22Rv1 (cell line): Measurements from ENCODE around the gene SUPT5H.

Source experiments
- H3K27ac ChIP-seq: fragments of 450-650 bp; 2 replicates; pipeline ENCODE4 v1.5.1; 2017
- CTCF ChIP-seq: fragments of 450-650 bp; IDR thresholded peaks from 2 replicates; pipeline ENCODE4 v1.5.1; 2017; ENCODE audit warnings: mild to moderate bottlenecking
- ZFX ChIP-seq: fragments of 450-650 bp; IDR thresholded peaks from 2 replicates; pipeline ENCODE4 v1.6.1; 2017; ENCODE audit warnings: antibody characterized with exemption, borderline replicate concordance

SUPT5H gene

GRCh38 chr19:39514840-39515550 lies 69.6 kb downstream of the SUPT5H start, which contains the start of gene SELENOV:
Gene SELENOV, plus strand, starts transcription at chr19:39515139. Its CDS starts 74 bp downstream, at chr19:39515213.
- TF ChIP-seq ZFX (no peak), CTCF (0 out of 2 replicates have a peak, but pooled peaks have one; percentile 7)
- no peak within 1 kb of the TSS for H3K27ac ChIP-seq

- H3K27ac ChIP-seq, result no peak overlapping the region
- TF ChIP-seq CTCF (no peak), ZFX (no peak)
These were observed 70.3 kb downstream of the SUPT5H start for GRCh38 chr19:39515551-39516191.

- no peak for TF ChIP-seq CTCF
- no peak for TF ChIP-seq ZFX
- no peak overlapping the region for H3K27ac ChIP-seq
These were observed 70.9 kb downstream of the SUPT5H start for GRCh38 chr19:39516270-39516669.

GRCh38 chr19:39517432-39517831 lies 72.0 kb downstream of the SUPT5H start:
- TF ChIP-seq ZFX, result no peak
- no peak for TF ChIP-seq CTCF
- H3K27ac ChIP-seq, result no peak overlapping the region

GRCh38 chr19:39518458-39518857 lies 73.1 kb downstream of the SUPT5H start:
- TF ChIP-seq CTCF (no peak), ZFX (no peak)
- H3K27ac ChIP-seq, result no peak overlapping the region

- no peak for TF ChIP-seq ZFX
- TF ChIP-seq CTCF, result no peak
- peak overlapping the region; percentile 35; the same call in 1 of the 2 replicates for H3K27ac ChIP-seq
These were observed 73.6 kb downstream of the SUPT5H start for GRCh38 chr19:39518975-39519374.
